H1 (cell line): Measurements from ENCODE around the gene ITFG2. TPM values are rescaled to one million over a fixed set of nuclear protein-coding genes. Genes with fewer than 3 reads are reported as not detected.

Experiments
- CTCF ChIA-PET: fragments of 300-600 bp; sonication (Branson Sonifier 250); formaldehyde crosslinking; loops from one replicate; lab custom pipeline; 2021; ENCODE audit not compliant: partially characterized antibody; lab: Charles Lee
- POLR2A ChIA-PET: fragments of 300-600 bp; sonication (Branson Sonifier 250); formaldehyde crosslinking; loops from one replicate; lab custom pipeline; 2021; ENCODE audit warnings: inconsistent platforms; ENCODE audit not compliant: partially characterized antibody; lab: Charles Lee
- DNase-seq, 2 experiments: peaks; one replicate each; pipeline versions ENCODE4 v3.0.0 to v3.0.0-alpha.2; 2010 to 2022; ENCODE audit warnings: low spot score in 2 of 2, low read depth in 1 of 2, mixed read lengths in 1 of 2
- FAIRE-seq: peaks from 2 replicates; lab custom pipeline; 2011; peaks lifted over from hg19 to GRCh38; lab: Jason Lieb, UNC
- H2AFZ ChIP-seq: 2 replicates; pipeline ENCODE4 v1.8.1; 2012; ENCODE audit warnings: low read length, inconsistent platforms
- H2AK5ac ChIP-seq: 2 replicates; pipeline ENCODE4 v1.6.1; 2013; ENCODE audit warnings: low read depth, low read length
- H2BK120ac ChIP-seq: replicated peaks from 2 replicates; pipeline ENCODE3; 2013; ENCODE audit warnings: low read depth, low read length, inconsistent platforms
- H2BK12ac ChIP-seq: 2 replicates; pipeline ENCODE4 v1.6.1; 2013; ENCODE audit warnings: low read depth, low read length
- H2BK15ac ChIP-seq: 2 replicates; pipeline ENCODE4 v1.6.1; 2013; ENCODE audit warnings: low read length
- H2BK20ac ChIP-seq: 2 replicates; pipeline ENCODE4 v1.6.1; 2013; ENCODE audit warnings: low read length
- H2BK5ac ChIP-seq: 2 replicates; pipeline ENCODE4 v1.6.1; 2013; ENCODE audit warnings: low read depth, low read length
- H3K14ac ChIP-seq: 2 replicates; pipeline ENCODE4 v1.6.1; 2013; ENCODE audit warnings: inconsistent platforms; ENCODE audit not compliant: insufficient read length
- H3K18ac ChIP-seq: 2 replicates; pipeline ENCODE4 v1.6.1; 2013; ENCODE audit warnings: low read length; ENCODE audit errors: extremely low read depth
- H3K23ac ChIP-seq: 2 replicates; pipeline ENCODE4 v1.6.1; 2013; ENCODE audit warnings: inconsistent platforms; ENCODE audit not compliant: insufficient read length
- H3K23me2 ChIP-seq: 2 replicates; pipeline ENCODE4 v1.6.1; 2013; ENCODE audit warnings: low read depth, low read length
- H3K27ac ChIP-seq: 2 replicates; pipeline ENCODE4 v1.6.1; 2011; ENCODE audit warnings: low read depth, low read length, inconsistent platforms
- H3K27me3 ChIP-seq, 4 experiments: replicated peaks in 1 of 4; 1 replicate in 1 of 4; 2 replicates in 3 of 4; pipeline versions ENCODE4 v1.6.1 to v1.8.1; 2011 to 2013; ENCODE audit warnings: low read length in 3 of 4, mild to moderate bottlenecking in 3 of 4, inconsistent platforms in 2 of 4, mixed read lengths in 2 of 4, moderate library complexity in 1 of 4; ENCODE audit not compliant: control insufficient read depth in 3 of 4, insufficient read depth in 3 of 4; ENCODE audit errors: extremely low read depth in 1 of 4
- H3K36me3 ChIP-seq, 4 experiments: 2 replicates each; pipeline versions ENCODE4 v1.6.1 to v1.8.1; 2011 to 2013; ENCODE audit warnings: mild to moderate bottlenecking in 4 of 4, low read length in 3 of 4, moderate library complexity in 2 of 4, control low read depth in 1 of 4, inconsistent platforms in 1 of 4; ENCODE audit not compliant: insufficient read depth in 4 of 4, control insufficient read depth in 2 of 4
- H3K4ac ChIP-seq: replicated peaks from 2 replicates; pipeline ENCODE3; 2013; ENCODE audit warnings: low read length, low read depth, mixed read lengths, inconsistent platforms; ENCODE audit not compliant: insufficient read length
- H3K4me1 ChIP-seq, 4 experiments: replicated peaks in 1 of 4; 1 replicate in 1 of 4; 2 replicates in 3 of 4; pipeline versions ENCODE4 v1.6.1 to v1.8.1; 2011 to 2013; ENCODE audit warnings: low read length in 3 of 4, inconsistent platforms in 2 of 4, mixed read lengths in 1 of 4; ENCODE audit not compliant: insufficient read depth in 4 of 4, control insufficient read depth in 3 of 4
- H3K4me2 ChIP-seq, 2 experiments: 2 replicates each; pipeline versions ENCODE4 v1.6.1 to v1.8.1; 2011 to 2013; ENCODE audit warnings: low read depth in 2 of 2, low read length in 2 of 2, control low read depth in 1 of 2, inconsistent platforms in 1 of 2, mild to moderate bottlenecking in 1 of 2; ENCODE audit not compliant: insufficient read depth in 1 of 2
- H3K4me3 ChIP-seq, 4 experiments: fragments of 200-600, 300-600 bp in 1 of 4; sonication (generic), shearing (Covaris generic), sonication (Bioruptor Twin) in 1 of 4; 2 replicates each; pipeline versions ENCODE4 v1.5.1 to v1.8.1; 2011 to 2016; ENCODE audit warnings: low read length in 4 of 4, low read depth in 3 of 4, control low read depth in 2 of 4, inconsistent platforms in 2 of 4, mild to moderate bottlenecking in 2 of 4, mixed read lengths in 1 of 4, moderate library complexity in 1 of 4; ENCODE audit not compliant: insufficient read depth in 2 of 4; ENCODE audit errors: extremely low read depth in 1 of 4
- H3K56ac ChIP-seq: replicated peaks from 2 replicates; pipeline ENCODE3; 2013; ENCODE audit warnings: low read depth, mild to moderate bottlenecking, mixed read lengths, low read length, inconsistent platforms; ENCODE audit not compliant: insufficient read length
- H3K79me1 ChIP-seq: 2 replicates; pipeline ENCODE4 v1.6.1; 2013; ENCODE audit warnings: low read depth, low read length, control low read depth
- H3K79me2 ChIP-seq, 2 experiments: 2 replicates each; pipeline versions ENCODE4 v1.6.1 to v1.8.1; 2012 to 2013; ENCODE audit warnings: low read length in 2 of 2, mild to moderate bottlenecking in 2 of 2, inconsistent platforms in 1 of 2; ENCODE audit not compliant: insufficient read depth in 2 of 2, control insufficient read depth in 1 of 2
- H3K9ac ChIP-seq, 4 experiments: replicated peaks in 1 of 4; 1 replicate in 1 of 4; 2 replicates in 3 of 4; pipeline versions ENCODE4 v1.6.1 to v1.8.1; 2011 to 2013; ENCODE audit warnings: low read depth in 3 of 4, low read length in 3 of 4, control low read depth in 2 of 4, mild to moderate bottlenecking in 2 of 4, moderate library complexity in 2 of 4, inconsistent platforms in 1 of 4; ENCODE audit errors: extremely low read depth in 1 of 4
- H3K9me3 ChIP-seq, 2 experiments: 2 replicates each; pipeline versions ENCODE4 v1.6.1 to v1.8.1; 2012 to 2013; ENCODE audit warnings: mild to moderate bottlenecking in 2 of 2, moderate library complexity in 2 of 2, control low read depth in 1 of 2, inconsistent platforms in 1 of 2, low read depth in 1 of 2, low read length in 1 of 2, mixed read lengths in 1 of 2; ENCODE audit not compliant: insufficient read depth in 2 of 2
- H4K20me1 ChIP-seq, 2 experiments: replicated peaks in 1 of 2; 2 replicates each; pipeline versions ENCODE3 to v1.8.1; 2011 to 2013; ENCODE audit warnings: inconsistent platforms in 2 of 2, low read length in 2 of 2, mild to moderate bottlenecking in 1 of 2; ENCODE audit not compliant: insufficient read depth in 2 of 2, control insufficient read depth in 1 of 2
- H4K5ac ChIP-seq: 2 replicates; pipeline ENCODE4 v1.6.1; 2013; ENCODE audit warnings: low read length, low read depth, mixed read lengths, inconsistent platforms; ENCODE audit not compliant: insufficient read length
- H4K8ac ChIP-seq: 2 replicates; pipeline ENCODE4 v1.8.0; 2013; ENCODE audit warnings: mild to moderate bottlenecking, moderate library complexity, low read length, inconsistent platforms; ENCODE audit not compliant: insufficient read depth; ENCODE audit errors: extremely low read depth
- H4K91ac ChIP-seq: replicated peaks from 2 replicates; pipeline ENCODE3; 2013; ENCODE audit warnings: low read length, mixed read lengths, inconsistent platforms; ENCODE audit not compliant: insufficient read length
- CBX8 ChIP-seq: fragments of 300-800, 300-1000 bp; sonication (generic); IDR thresholded peaks from 2 replicates; pipeline ENCODE4 v1.7.1; 2016; ENCODE audit warnings: low read depth, low read length, borderline replicate concordance
- CTBP2 ChIP-seq: IDR thresholded peaks from 2 replicates; pipeline ENCODE4 v1.7.0; 2011; ENCODE audit warnings: borderline replicate concordance, mild to moderate bottlenecking, moderate library complexity, mixed read lengths, low read length; ENCODE audit not compliant: insufficient read depth, insufficient read length
- JUND ChIP-seq: IDR thresholded peaks from 2 replicates; pipeline ENCODE4 v1.6.1; 2011; ENCODE audit warnings: mild to moderate bottlenecking, improper control_type of control experiment, low read length
- MAFK ChIP-seq: IDR thresholded peaks from 2 replicates; pipeline ENCODE4 v1.6.1; 2012; ENCODE audit warnings: low read depth, mild to moderate bottlenecking, improper control_type of control experiment, low read length
- SP1 ChIP-seq: IDR thresholded peaks from 2 replicates; pipeline ENCODE4 v1.6.1; 2011; ENCODE audit warnings: low read depth, low read length
- SP2 ChIP-seq: IDR thresholded peaks from 2 replicates; pipeline ENCODE4 v1.6.1; 2012; ENCODE audit warnings: mild to moderate bottlenecking, low read length, inconsistent platforms
- WGBS, 2 experiments: shearing (Covaris generic) in 1 of 2; methylation state at CpG; one replicate each; pipeline versions ENCODE4 v1.1.6 to v1.1.7; 2013 to 2015; ENCODE audit warnings: low lambda C conversion rate in 2 of 2, mixed read lengths in 2 of 2, inconsistent platforms in 1 of 2, low coverage in 1 of 2, missing lambda C conversion rate in 1 of 2; ENCODE audit not compliant: insufficient replicate concordance in 2 of 2, insufficient coverage in 1 of 2, insufficient read length in 1 of 2; ENCODE audit errors: extremely low coverage in 1 of 2, missing lambda C conversion rate in 1 of 2; 5-methylcytosine and 5-hydroxymethylcytosine counted together
- polyA plus RNA-seq, 7 experiments: library from polyadenylated mRNA; depleted of rRNA in 3 of 7; stranded (reverse) in 5 of 7; unstranded in 2 of 7; fragments of >200 nt in 5 of 7; fragments of 200-250 nt in 2 of 7; gene quantifications; 1 replicate in 5 of 7; 2 replicates in 1 of 7; 4 replicates in 1 of 7; pipeline versions ENCODE4 v1.2.1 to v1.2.3, GENCODE V29; 2011 to 2013; ENCODE audit warnings: missing spikeins in 2 of 7, mixed read lengths in 2 of 7
- total RNA-seq: library from RNA; stranded (reverse); fragmentation: NEBNext Ultra II Directional; extraction: Animal tissue kit (Norgen Biotek cat#: 25700); gene quantifications from 2 replicates; pipeline ENCODE4 v1.2.1, GENCODE V29; 2021

The ITFG2 gene
- total and polyA plus RNA-seq, 2 of the 8 experiments (the other 6 are each of a cell fraction or from before 2014, with no cell fraction given), result 15.0 to 22.9 TPM

DNA sequence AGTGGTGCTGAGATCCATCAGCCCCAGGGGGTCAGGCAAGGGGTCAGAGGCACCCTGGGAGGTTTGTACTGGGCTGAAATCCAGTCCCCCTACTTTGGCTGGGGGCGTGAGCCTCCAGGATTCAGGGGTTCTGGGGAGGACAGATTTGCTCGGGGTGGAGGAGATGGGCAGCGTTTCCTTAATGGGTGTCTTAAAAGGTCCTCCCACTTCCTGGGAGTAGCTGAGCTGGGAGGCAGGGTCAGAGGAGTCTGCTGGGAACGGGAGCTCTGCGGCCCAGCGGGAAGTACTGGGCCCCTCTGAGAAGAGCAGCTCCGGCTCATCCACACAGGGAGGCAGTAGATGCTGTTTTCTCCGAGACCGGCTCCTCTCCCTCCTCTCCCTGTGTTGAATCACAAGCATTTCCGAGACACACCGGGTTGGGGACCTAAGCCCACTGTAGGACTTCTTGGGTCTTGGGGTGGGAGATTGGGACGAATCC lies 46.5 kb downstream of the ITFG2 start:
- Histone ChIP-seq H2BK120ac (no peak overlapping the region), H4K20me1 (peaks cover 3 to 6% of the 10 kb centered on the region in 2 experiments), H3K4me2 (no peak overlapping the region), H4K5ac (no peak overlapping the region), H2AK5ac (no peak overlapping the region), H3K9ac (no peak overlapping the region), H4K91ac (no peak overlapping the region), H3K36me3 (peaks cover 8 to 48% (median 29%) of the 10 kb centered on the region in 4 experiments; a peak in 6 of 8 replicates), H3K27ac (no peak overlapping the region), H4K8ac (no peak overlapping the region; the same call in 1 of the 2 replicates), H2AFZ (no peak overlapping the region), H3K18ac (no peak overlapping the region), H3K79me2 (no peaks in the 10 kb centered on the region), H3K56ac (no peak overlapping the region), H2BK12ac (no peak overlapping the region), H3K23ac (no peak overlapping the region), H3K4ac (no peak overlapping the region), H2BK15ac (no peak overlapping the region), H3K23me2 (no peaks in the 10 kb centered on the region), H3K14ac (no peak overlapping the region), H3K9me3 (no peaks in the 10 kb centered on the region), H3K27me3 (no peaks in the 10 kb centered on the region), H2BK5ac (no peak overlapping the region), H3K79me1 (no peaks in the 10 kb centered on the region), H3K4me1 (peaks cover 0 to 6% (median under 1%) of the 10 kb centered on the region in 4 experiments; a peak in 3 of 7 replicates), H2BK20ac (no peak overlapping the region), H3K4me3 (no peak overlapping the region)
- no peak for TF ChIP-seq SP2
- no peak for TF ChIP-seq MAFK
- TF ChIP-seq CBX8, result no peak
- TF ChIP-seq JUND, result no peak
- no peak for TF ChIP-seq CTBP2
- no peak for TF ChIP-seq SP1
- FAIRE-seq (no peak), DNase-seq (no peak)
- CTCF ChIA-PET, result interaction anchor here (1.0 to 6.5 kb wide), 7 partner anchors 9 to 183 kb away, joined by 4 to 84 read pairs (median 5); partner anchors contain the start of gene NRIP2
- POLR2A ChIA-PET, result interaction anchor here (0.8 to 3.8 kb wide), 7 partner anchors 11 to 91 kb away, joined by 3 to 31 read pairs (median 5); partner anchors contain the start of genes FOXM1, NRIP2 and RHNO1
- 93% methylated on average over 11 of the region's 12 CpGs; no CpG with 5 or more reads in 1 of the 2 experiments for WGBS, 2 experiments
